Lower lobe of right lung (tissue), 2 donors: ENCODE results near the gene GFER. TPM values are rescaled to one million over a fixed set of nuclear protein-coding genes. Genes with fewer than 3 reads are reported as not detected.

Experiments used
- ATAC-seq, 2 donors: fragments of 200-7000 bp; cut with Tn5 transposase; one replicate each; pipeline ENCODE4 v1.9.1; 2020 to 2022; ENCODE audit warnings: mild to moderate bottlenecking in 2 of 2, moderate library complexity in 2 of 2
- DNase-seq: peaks from one replicate; pipeline ENCODE4 v3.0.0-alpha.2; 2020
- H3K27ac ChIP-seq: fragments of 200-600 bp; one replicate; pipeline ENCODE4 v1.8.0; 2022
- H3K27me3 ChIP-seq: fragments of 200-600 bp; one replicate; pipeline ENCODE4 v1.8.0; 2022; ENCODE audit warnings: low read depth
- H3K36me3 ChIP-seq: fragments of 200-600 bp; one replicate; pipeline ENCODE4 v1.8.0; 2022; ENCODE audit warnings: mild to moderate bottlenecking
- H3K4me1 ChIP-seq: fragments of 200-600 bp; one replicate; pipeline ENCODE4 v1.8.0; 2022
- H3K4me3 ChIP-seq: fragments of 200-600 bp; one replicate; pipeline ENCODE4 v1.8.0; 2022; ENCODE audit warnings: mild to moderate bottlenecking
- H3K9me3 ChIP-seq: fragments of 200-600 bp; one replicate; pipeline ENCODE4 v1.8.0; 2022
- CTCF ChIP-seq: fragments of 200-600 bp; IDR thresholded peaks from one replicate; pipeline ENCODE4 v1.8.0; 2022; ENCODE audit warnings: antibody characterized with exemption, mild to moderate bottlenecking
- intact Hi-C: fragments of 100-400 bp; cut with DNase I; formaldehyde crosslinking; loops from one replicate; pipeline ENCODE4 v1.11.0; 2022
- total RNA-seq: library from RNA; stranded (reverse); fragmentation: NEBNext Ultra II Directional; extraction: Animal tissue kit (Norgen Biotek cat#: 25700); gene quantifications from one replicate; pipeline ENCODE4 v1.2.1, GENCODE V29; 2021
- donor health status: DM: no; HTN: yes; CAD: no; lungs with severe emphysema.

GFER gene
- total RNA-seq, 1 donor from 2014 or later: 24.7 TPM

GRCh38 chr16:2003231-2003826 lies 19.3 kb downstream of the GFER start:
- peaks cover 52% of the 10 kb centered on the region for H3K4me1 ChIP-seq

GRCh38 chr16:2003827-2004641 lies 20.0 kb downstream of the GFER start:
- peak; percentile 95 for TF ChIP-seq CTCF
- peaks cover 46% of the 10 kb centered on the region for H3K36me3 ChIP-seq
- DNase-seq (peak; percentile 94), ATAC-seq (peak; percentile 85 to 90)
- peak overlapping the region; percentile 32 for H3K4me3 ChIP-seq
- intact Hi-C loops: no loop called here
- no peaks in the 10 kb centered on the region for H3K9me3 ChIP-seq
- H3K27ac ChIP-seq: no peak overlapping the region
- no peaks in the 10 kb centered on the region for H3K27me3 ChIP-seq
- H3K4me1 ChIP-seq: peaks cover 56% of the 10 kb centered on the region

More at GRCh38 chr16:2003231-2003826, 19.3 kb downstream of the GFER start:
- peaks cover 53% of the 10 kb centered on the region for H3K36me3 ChIP-seq
- intact Hi-C loops: no loop called here
- DNase-seq (no peak), ATAC-seq (no peak)
- H3K4me3 ChIP-seq: no peak overlapping the region
- no peaks in the 10 kb centered on the region for H3K27me3 ChIP-seq
- H3K27ac ChIP-seq: no peak overlapping the region
- H3K9me3 ChIP-seq: no peaks in the 10 kb centered on the region
- no peak for TF ChIP-seq CTCF

- Histone ChIP-seq H3K27me3 (no peaks in the 10 kb centered on the region), H3K27ac (no peak overlapping the region), H3K4me1 (peaks cover 56% of the 10 kb centered on the region), H3K9me3 (no peaks in the 10 kb centered on the region), H3K36me3 (peaks cover 36% of the 10 kb centered on the region), H3K4me3 (no peak overlapping the region)
- TF ChIP-seq CTCF: no peak
- DNase-seq (no peak), ATAC-seq (no peak)
- intact Hi-C loops: no loop called here
These were observed 21.0 kb downstream of the GFER start for GRCh38 chr16:2004795-2005517.

- Histone ChIP-seq H3K9me3 (no peaks in the 10 kb centered on the region), H3K27me3 (no peaks in the 10 kb centered on the region), H3K27ac (no peak overlapping the region), H3K4me3 (no peak overlapping the region), H3K4me1 (peaks cover 63% of the 10 kb centered on the region), H3K36me3 (peaks cover 29% of the 10 kb centered on the region)
- DNase-seq (no peak), ATAC-seq (no peak)
- intact Hi-C loops: no loop called here
- TF ChIP-seq CTCF: peak; percentile 39
These were observed 21.7 kb downstream of the GFER start for GRCh38 chr16:2005646-2006045.

- H3K9me3 ChIP-seq: no peaks in the 10 kb centered on the region
- intact Hi-C loops: no loop called here
- TF ChIP-seq CTCF: no peak
- H3K4me1 ChIP-seq: peaks cover 64% of the 10 kb centered on the region
- H3K4me3 ChIP-seq: no peak overlapping the region
- ATAC-seq (no peak), DNase-seq (no peak)
- no peaks in the 10 kb centered on the region for H3K27me3 ChIP-seq
- H3K36me3 ChIP-seq: peaks cover 23% of the 10 kb centered on the region
- H3K27ac ChIP-seq: no peak overlapping the region
These were observed 22.3 kb downstream of the GFER start for GRCh38 chr16:2006317-2006716.
